Thyroid gland (tissue), 4 donors: ENCODE data around the gene SLCO2A1. TPM values are rescaled to one million over a fixed set of nuclear protein-coding genes. Genes with fewer than 3 reads are reported as not detected.

Experiments used
- DNase-seq, 2 donors: peaks; one replicate each; pipeline ENCODE4 v3.0.0-alpha.2; 2019
- H3K27ac ChIP-seq, 3 donors: fragments of 200-600 bp; sonication (generic); 1 replicate in 2 of 3; 2 replicates in 1 of 3; pipeline ENCODE4 v1.5.1; 2016 to 2019; ENCODE audit warnings: mild to moderate bottlenecking in 1 of 3, moderate library complexity in 1 of 3
- H3K27me3 ChIP-seq: fragments of 200-600 bp; sonication (generic); one replicate; pipeline ENCODE4 v1.5.1; 2019
- H3K36me3 ChIP-seq, 2 donors: fragments of 200-600 bp; sonication (generic); one replicate each; pipeline ENCODE4 v1.5.1; 2016 to 2019
- H3K4me1 ChIP-seq, 2 donors: fragments of 200-600 bp; sonication (generic); one replicate each; pipeline ENCODE4 v1.5.1; 2017 to 2019
- H3K4me3 ChIP-seq, 3 donors: fragments of 200-600 bp; sonication (generic); replicated peaks in 1 of 3; 1 replicate in 2 of 3; 2 replicates in 1 of 3; pipeline ENCODE4 v1.5.1; 2016; ENCODE audit warnings: mild to moderate bottlenecking in 1 of 3
- H3K9me3 ChIP-seq: fragments of 200-600 bp; sonication (generic); one replicate; pipeline ENCODE4 v1.5.1; 2017
- CTCF ChIP-seq, 6 experiments: fragments of 200-600 bp in 3 of 6; fragments of 450-650 bp in 3 of 6; sonication (generic) in 3 of 6; IDR thresholded peaks; one replicate each; pipeline ENCODE4 v1.5.1; 2016 to 2019; ENCODE audit warnings: antibody characterized with exemption in 6 of 6, mild to moderate bottlenecking in 2 of 6, inconsistent platforms in 1 of 6, moderate library complexity in 1 of 6
- POLR2A ChIP-seq, 2 donors: fragments of 450-650 bp; IDR thresholded peaks; one replicate each; pipeline ENCODE4 v1.6.1; 2017; ENCODE audit warnings: antibody characterized with exemption in 2 of 2, mild to moderate bottlenecking in 2 of 2, moderate library complexity in 1 of 2
- WGBS, 2 donors: methylation state at CpG; one replicate each; pipeline ENCODE4 v1.1.5; 2017; 5-methylcytosine and 5-hydroxymethylcytosine counted together
- intact Hi-C: fragments of 100-400 bp; cut with DNase I; formaldehyde crosslinking; loops from one replicate; pipeline ENCODE4 v1.15.1; 2023
- total RNA-seq, 4 donors: library from RNA; depleted of rRNA; stranded (reverse); fragments of >200 nt; gene quantifications; one replicate each; pipeline ENCODE4 v1.2.3, GENCODE V29; 2016

SLCO2A1 gene
- total RNA-seq, 4 donors from 2014 or later = 26.0 to 76.6 (median 41.0) TPM

GRCh38 chr3:134003066-134003465 lies 26.7 kb downstream of the SLCO2A1 start:
- Histone ChIP-seq H3K4me1 (no peaks in the 10 kb centered on the region), H3K4me3 (no peak overlapping the region), H3K36me3 (no peaks in the 10 kb centered on the region), H3K9me3 (no peaks in the 10 kb centered on the region), H3K27ac (no peak overlapping the region), H3K27me3 (no peaks in the 10 kb centered on the region)
- no peak for DNase-seq
- 91 to 94% methylated on average over 5 of the region's 5 CpGs for WGBS, 2 donors
- intact Hi-C loops = no loop called here
- TF ChIP-seq CTCF (IDR thresholded peaks at IDR 0.05) (no peak), POLR2A (IDR thresholded peaks at IDR 0.05) (no peak)

GRCh38 chr3:134002306-134002705 lies 27.4 kb downstream of the SLCO2A1 start:
- 79 to 93% methylated on average over 1 of the region's 1 CpG for WGBS, 2 donors
- TF ChIP-seq CTCF (IDR thresholded peaks at IDR 0.05) = no peak
- no peak for TF ChIP-seq POLR2A (IDR thresholded peaks at IDR 0.05)
- no peaks in the 10 kb centered on the region for H3K27me3 ChIP-seq
- intact Hi-C loops = no loop called here
- no peaks in the 10 kb centered on the region for H3K4me1 ChIP-seq
- H3K27ac ChIP-seq = no peak overlapping the region
- H3K36me3 ChIP-seq = no peaks in the 10 kb centered on the region
- H3K4me3 ChIP-seq = no peak overlapping the region
- no peak for DNase-seq
- no peaks in the 10 kb centered on the region for H3K9me3 ChIP-seq

GRCh38 chr3:134001251-134001650 lies 28.5 kb downstream of the SLCO2A1 start:
- H3K9me3 ChIP-seq = no peaks in the 10 kb centered on the region
- no peaks in the 10 kb centered on the region for H3K36me3 ChIP-seq
- H3K27ac ChIP-seq = no peak overlapping the region
- H3K4me1 ChIP-seq = no peaks in the 10 kb centered on the region
- H3K27me3 ChIP-seq = no peaks in the 10 kb centered on the region
- intact Hi-C loops = no loop called here
- 91% methylated on average over 5 of the region's 5 CpGs for WGBS, 2 donors
- H3K4me3 ChIP-seq = no peak overlapping the region
- DNase-seq = no peak
- TF ChIP-seq CTCF (IDR thresholded peaks at IDR 0.05) (no peak), POLR2A (IDR thresholded peaks at IDR 0.05) (no peak)

- H3K27ac ChIP-seq = no peak overlapping the region
- no peaks in the 10 kb centered on the region for H3K9me3 ChIP-seq
- TF ChIP-seq CTCF (IDR thresholded peaks at IDR 0.05) (no peak), POLR2A (IDR thresholded peaks at IDR 0.05) (no peak)
- 83 to 86% methylated on average over 13 of the region's 13 CpGs for WGBS, 2 donors
- H3K36me3 ChIP-seq = no peaks in the 10 kb centered on the region
- no peaks in the 10 kb centered on the region for H3K27me3 ChIP-seq
- intact Hi-C loops = no loop called here
- no peaks in the 10 kb centered on the region for H3K4me1 ChIP-seq
- no peak for DNase-seq
- no peak overlapping the region for H3K4me3 ChIP-seq
These were observed 29.6 kb downstream of the SLCO2A1 start for GRCh38 chr3:133999891-134000685.

GRCh38 chr3:133998691-133999241 lies 31.0 kb downstream of the SLCO2A1 start:
- whole genome bisulfite sequencing, 2 donors = 81 to 83% methylated on average over 9 of the region's 9 CpGs
- H3K27ac ChIP-seq = no peak overlapping the region
- no peaks in the 10 kb centered on the region for H3K4me1 ChIP-seq
- DNase-seq = no peak
- H3K27me3 ChIP-seq = no peaks in the 10 kb centered on the region
- H3K36me3 ChIP-seq = no peaks in the 10 kb centered on the region
- no peaks in the 10 kb centered on the region for H3K9me3 ChIP-seq
- TF ChIP-seq POLR2A (IDR thresholded peaks at IDR 0.05) (no peak), CTCF (IDR thresholded peaks at IDR 0.05) (no peak)
- H3K4me3 ChIP-seq = no peak overlapping the region
- intact Hi-C loops = no loop called here
